Stimulated activated CD4-positive, alpha-beta T cell treated with anti-CD3 and anti-CD28 coated beads, TNF-alpha, amount 100 ng/mL, for 24 hours (primary cell): Measurements from ENCODE around the gene MCEMP1.

Experiments
- DNase-seq, 3 experiments: peaks; one replicate each; pipeline ENCODE4 v3.0.0-alpha.2; 2020; ENCODE audit warnings: low read depth in 3 of 3

MCEMP1 gene

GRCh38 chr19:7670790-7671189 lies 6.1 kb upstream of the MCEMP1 start:
- DNase-seq = no peak

- no peak for DNase-seq
These were observed 4.4 kb upstream of the MCEMP1 start for GRCh38 chr19:7672522-7672921.

GRCh38 chr19:7674010-7675005 lies 2.6 kb upstream of the MCEMP1 start:
- peak in 1 of 3 experiments; percentile 47 for DNase-seq

GRCh38 chr19:7676376-7676775 lies 514 bp upstream of the MCEMP1 start:
- DNase-seq = no peak

- DNase-seq = no peak
These were observed 900 bp downstream of the MCEMP1 start for GRCh38 chr19:7677669-7678311.

- DNase-seq = peak; percentile 35 to 64 (median 58)
These were observed 2.3 kb downstream of the MCEMP1 start for GRCh38 chr19:7678971-7679751.

GRCh38 chr19:7679771-7680605 lies 3.1 kb downstream of the MCEMP1 start:
- DNase-seq = no peak

GRCh38 chr19:7680606-7681339 lies 3.9 kb downstream of the MCEMP1 start, which contains the start of gene TRAPPC5:
Gene TRAPPC5, plus strand, starts transcription at chr19:7680833. Its CDS starts 1,421 bp downstream, at chr19:7682254.
- DNase-seq = peak; percentile 70 to 82 (median 73)

GRCh38 chr19:7681340-7682174 lies 4.7 kb downstream of the MCEMP1 start:
- DNase-seq = peak; percentile 76 to 84 (median 84)

GRCh38 chr19:7682175-7682855 lies 5.4 kb downstream of the MCEMP1 start:
- DNase-seq = no peak

GRCh38 chr19:7685546-7686445 lies 8.9 kb downstream of the MCEMP1 start:
- DNase-seq = no peak

GRCh38 chr19:7687177-7687576 lies 10.3 kb downstream of the MCEMP1 start:
- no peak for DNase-seq

- DNase-seq = no peak
These were observed 12.3 kb downstream of the MCEMP1 start for GRCh38 chr19:7689165-7689564.

GRCh38 chr19:7690779-7691258 lies 13.9 kb downstream of the MCEMP1 start:
- DNase-seq = no peak

- no peak for DNase-seq
These were observed 14.6 kb downstream of the MCEMP1 start for GRCh38 chr19:7691497-7691896.

- no peak for DNase-seq
These were observed 15.7 kb downstream of the MCEMP1 start for GRCh38 chr19:7692417-7693088.

- no peak for DNase-seq
These were observed 17.6 kb downstream of the MCEMP1 start for GRCh38 chr19:7694499-7694898.
